CD14-positive monocyte (primary cell): Measurements from ENCODE around the gene GABBR1. TPM values are rescaled to one million over a fixed set of nuclear protein-coding genes. Genes with fewer than 3 reads are reported as not detected.

Experiments
- DNase-seq, 3 donors: peaks; one replicate each; pipeline ENCODE4 v3.0.0-alpha.2; 2011 to 2022
- H2AFZ ChIP-seq: 2 replicates; pipeline ENCODE4 v1.6.0; 2012; ENCODE audit warnings: mild to moderate bottlenecking, low read depth, low read length, inconsistent platforms; ENCODE audit not compliant: insufficient read depth, poor library complexity, severe bottlenecking
- H3K27ac ChIP-seq, 2 donors: 1 replicate in 1 of 2; 2 replicates in 1 of 2; pipeline ENCODE4 v1.5.1; 2012 to 2013; ENCODE audit warnings: low read length in 2 of 2, control low read depth in 1 of 2, inconsistent platforms in 1 of 2, low read depth in 1 of 2, mild to moderate bottlenecking in 1 of 2
- H3K27me3 ChIP-seq, 2 donors: one replicate each; pipeline versions ENCODE4 v1.6.0 to v1.6.1; 2011 to 2013; ENCODE audit warnings: low read length in 2 of 2; ENCODE audit not compliant: control insufficient read depth in 2 of 2, insufficient read depth in 2 of 2
- H3K36me3 ChIP-seq, 2 donors: replicated peaks in 1 of 2; 1 replicate in 1 of 2; 2 replicates in 1 of 2; pipeline versions ENCODE4 v1.5.1 to v1.6.1; 2012 to 2013; ENCODE audit warnings: low read length in 2 of 2, control low read depth in 1 of 2, inconsistent platforms in 1 of 2, mild to moderate bottlenecking in 1 of 2; ENCODE audit not compliant: insufficient read depth in 2 of 2, control insufficient read depth in 1 of 2
- H3K4me1 ChIP-seq, 2 donors: 1 replicate in 1 of 2; 2 replicates in 1 of 2; pipeline versions ENCODE4 v1.5.1 to v1.6.1; 2012 to 2013; ENCODE audit warnings: low read length in 2 of 2, control low read depth in 1 of 2, inconsistent platforms in 1 of 2, mild to moderate bottlenecking in 1 of 2, moderate library complexity in 1 of 2; ENCODE audit not compliant: insufficient read depth in 2 of 2, control insufficient read depth in 1 of 2
- H3K4me2 ChIP-seq: replicated peaks from 2 replicates; pipeline ENCODE3; 2012; ENCODE audit warnings: low read length, moderate library complexity, mild to moderate bottlenecking; ENCODE audit not compliant: poor library complexity, severe bottlenecking; ENCODE audit errors: extremely low read depth
- H3K4me3 ChIP-seq, 3 experiments: fragments of 200-600 bp in 1 of 3; sonication (generic) in 1 of 3; replicated peaks in 1 of 3; 1 replicate in 2 of 3; 2 replicates in 1 of 3; pipeline ENCODE4 v1.5.1; 2011 to 2013; ENCODE audit warnings: low read length in 3 of 3, mild to moderate bottlenecking in 3 of 3, control low read depth in 2 of 3, low read depth in 2 of 3, inconsistent platforms in 1 of 3, moderate library complexity in 1 of 3
- H3K79me2 ChIP-seq: 2 replicates; pipeline ENCODE4 v1.6.0; 2012; ENCODE audit warnings: mild to moderate bottlenecking, control low read depth, inconsistent platforms, low read length, moderate library complexity; ENCODE audit not compliant: insufficient read depth
- H3K9ac ChIP-seq: 2 replicates; pipeline ENCODE4 v1.6.0; 2017; ENCODE audit warnings: low read length, mild to moderate bottlenecking; ENCODE audit not compliant: insufficient read depth, poor library complexity, severe bottlenecking
- H3K9me3 ChIP-seq, 2 donors: replicated peaks in 1 of 2; 1 replicate in 1 of 2; 2 replicates in 1 of 2; pipeline versions ENCODE4 v1.5.1 to v1.6.1; 2012 to 2013; ENCODE audit warnings: low read length in 2 of 2, control low read depth in 1 of 2; ENCODE audit not compliant: control insufficient read depth in 1 of 2, insufficient read depth in 1 of 2
- H4K20me1 ChIP-seq: 2 replicates; pipeline ENCODE4 v1.6.0; 2012; ENCODE audit warnings: mild to moderate bottlenecking, low read length, control low read depth, moderate library complexity; ENCODE audit not compliant: insufficient read depth
- H3K27ac Mint-ChIP-seq, 7 donors: one replicate each; pipeline ENCODE4 v1.8.0; 2020; ENCODE audit warnings: mild to moderate bottlenecking in 7 of 7, mixed read lengths in 7 of 7, moderate library complexity in 6 of 7, inconsistent platforms in 2 of 7
- H3K27me3 Mint-ChIP-seq, 3 donors: one replicate each; pipeline ENCODE4 v1.8.0; 2021 to 2022; ENCODE audit warnings: low read depth in 3 of 3, mild to moderate bottlenecking in 3 of 3, mixed read lengths in 3 of 3, moderate library complexity in 3 of 3, inconsistent platforms in 1 of 3
- H3K36me3 Mint-ChIP-seq, 2 donors: one replicate each; pipeline ENCODE4 v1.8.0; 2020; ENCODE audit warnings: mixed read lengths in 2 of 2, inconsistent platforms in 1 of 2, mild to moderate bottlenecking in 1 of 2
- H3K4me1 Mint-ChIP-seq: one replicate; pipeline ENCODE4 v1.8.0; 2020; ENCODE audit warnings: mild to moderate bottlenecking, mixed read lengths
- H3K4me3 Mint-ChIP-seq, 2 donors: one replicate each; pipeline ENCODE4 v1.8.0; 2020; ENCODE audit warnings: mild to moderate bottlenecking in 2 of 2, mixed read lengths in 2 of 2, moderate library complexity in 1 of 2
- H3K9me3 Mint-ChIP-seq, 7 donors: one replicate each; pipeline ENCODE4 v1.8.0; 2020 to 2022; ENCODE audit warnings: mixed read lengths in 7 of 7, mild to moderate bottlenecking in 6 of 7, moderate library complexity in 6 of 7, inconsistent platforms in 2 of 7
- WGBS: methylation state at CpG from one replicate; pipeline ENCODE4 v1.1.5; 2013; ENCODE audit warnings: missing lambda C conversion rate; ENCODE audit not compliant: insufficient coverage; 5-methylcytosine and 5-hydroxymethylcytosine counted together
- intact Hi-C, 2 donors: fragments of 100-400 bp; cut with micrococcal nuclease; formaldehyde crosslinking; loops; one replicate each; pipeline versions ENCODE4 v1.15.0 to v1.15.1; 2023
- polyA plus RNA-seq, 3 donors: library from polyadenylated mRNA; depleted of rRNA in 1 of 3; unstranded in 2 of 3; stranded (reverse) in 1 of 3; fragments of 300-500 nt in 2 of 3; fragments of >200 nt in 1 of 3; fragmentation: Illumina TruSeq in 2 of 3; gene quantifications; 1 replicate in 2 of 3; 2 replicates in 1 of 3; pipeline ENCODE4 v1.2.3, GENCODE V29; 2012 to 2021
- TF ChIP-seq, protein P1 (sequence below): fragments of 200-600 bp; IDR thresholded peaks from one replicate; pipeline ENCODE4 v1.8.0; 2022; ENCODE audit warnings: antibody characterized with exemption, mild to moderate bottlenecking

Gene GABBR1
- polyA plus RNA-seq, 3 donors: 0.91 to 228 (median 1.8) TPM

DNA sequence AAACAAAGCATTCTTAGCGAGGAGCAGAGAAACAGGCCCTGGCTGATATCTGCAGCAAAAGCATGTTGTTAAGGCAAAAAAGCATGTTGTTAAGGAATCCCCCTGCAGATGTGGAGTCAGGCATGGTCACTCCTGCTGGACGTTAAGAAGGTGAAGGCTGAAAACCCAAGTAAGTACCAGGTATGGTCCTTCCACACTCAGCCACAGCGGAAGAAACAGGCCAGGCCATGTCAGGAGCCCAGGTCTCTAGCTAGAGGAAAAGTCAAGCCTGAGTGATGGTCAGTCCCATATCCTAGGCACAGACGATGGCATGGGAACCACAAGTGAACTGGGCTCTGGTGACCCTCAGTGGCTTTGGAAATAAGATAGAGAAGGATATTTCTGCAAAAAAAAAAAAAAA lies 112.8 kb downstream of the GABBR1 start:
- Histone ChIP-seq H3K36me3 (no peaks in the 10 kb centered on the region), H2AFZ (no peak overlapping the region), H3K9ac (no peak overlapping the region), H3K4me3 (no peak overlapping the region), H3K9me3 (peaks cover 0 to 7% of the 10 kb centered on the region in 2 donors), H3K27ac (no peak overlapping the region), H3K27me3 (no peaks in the 10 kb centered on the region), H3K4me1 (no peaks in the 10 kb centered on the region), H4K20me1 (no peaks in the 10 kb centered on the region), H3K4me2 (no peak overlapping the region), H3K79me2 (no peaks in the 10 kb centered on the region)
- Mint-ChIP-seq H3K4me3 (no peak overlapping the region), H3K27me3 (peaks cover 2 to 6% (median 6%) of the 10 kb centered on the region in 3 donors), H3K36me3 (no peaks in the 10 kb centered on the region), H3K4me1 (peaks cover 6% of the 10 kb centered on the region), H3K9me3 (peaks cover 5 to 11% (median 9%) of the 10 kb centered on the region in 7 donors), H3K27ac (no peak overlapping the region)
- DNase-seq: no peak
- TF ChIP-seq, protein P1, sequence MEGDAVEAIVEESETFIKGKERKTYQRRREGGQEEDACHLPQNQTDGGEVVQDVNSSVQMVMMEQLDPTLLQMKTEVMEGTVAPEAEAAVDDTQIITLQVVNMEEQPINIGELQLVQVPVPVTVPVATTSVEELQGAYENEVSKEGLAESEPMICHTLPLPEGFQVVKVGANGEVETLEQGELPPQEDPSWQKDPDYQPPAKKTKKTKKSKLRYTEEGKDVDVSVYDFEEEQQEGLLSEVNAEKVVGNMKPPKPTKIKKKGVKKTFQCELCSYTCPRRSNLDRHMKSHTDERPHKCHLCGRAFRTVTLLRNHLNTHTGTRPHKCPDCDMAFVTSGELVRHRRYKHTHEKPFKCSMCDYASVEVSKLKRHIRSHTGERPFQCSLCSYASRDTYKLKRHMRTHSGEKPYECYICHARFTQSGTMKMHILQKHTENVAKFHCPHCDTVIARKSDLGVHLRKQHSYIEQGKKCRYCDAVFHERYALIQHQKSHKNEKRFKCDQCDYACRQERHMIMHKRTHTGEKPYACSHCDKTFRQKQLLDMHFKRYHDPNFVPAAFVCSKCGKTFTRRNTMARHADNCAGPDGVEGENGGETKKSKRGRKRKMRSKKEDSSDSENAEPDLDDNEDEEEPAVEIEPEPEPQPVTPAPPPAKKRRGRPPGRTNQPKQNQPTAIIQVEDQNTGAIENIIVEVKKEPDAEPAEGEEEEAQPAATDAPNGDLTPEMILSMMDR: no peak
- no CpG with 5 or more reads among the region's 4 CpGs for WGBS
- intact Hi-C loops: no loop called here

DNA sequence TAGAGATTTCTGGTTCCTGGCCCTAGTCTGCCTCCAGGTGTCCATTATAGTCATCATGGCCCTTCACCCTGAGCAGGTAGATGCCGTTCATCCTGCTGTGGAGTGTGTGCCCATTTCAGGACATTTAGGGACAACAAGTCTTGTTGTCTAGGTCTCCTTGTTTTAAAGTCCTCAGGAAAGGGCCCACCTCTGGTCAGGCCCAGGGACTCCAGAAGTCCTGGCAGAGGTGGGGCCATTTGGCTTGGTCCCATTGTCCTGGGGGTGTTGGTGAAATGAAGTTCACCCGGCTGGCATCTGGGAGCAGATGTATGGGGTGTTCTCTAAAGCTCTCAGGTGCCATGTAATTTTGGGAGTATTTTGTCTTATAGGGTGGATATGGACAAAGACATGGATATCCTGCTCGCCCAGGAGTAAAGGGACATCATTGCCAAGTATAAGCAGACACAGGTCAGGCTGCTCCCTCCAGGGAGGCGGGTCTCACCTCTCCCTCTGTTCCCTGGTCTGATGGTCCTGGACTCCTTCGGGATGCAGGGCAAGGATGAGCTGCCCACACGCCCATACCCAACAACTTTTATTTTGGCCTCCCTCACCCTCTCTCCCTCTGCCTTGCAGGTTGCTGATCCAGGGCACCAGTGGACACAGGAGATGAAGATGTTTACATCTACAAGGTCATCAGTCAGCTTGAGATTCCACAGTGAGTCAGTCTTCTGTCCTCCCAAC lies 113.5 kb downstream of the GABBR1 start:
- H3K27ac Mint-ChIP-seq: no peak overlapping the region
- peaks cover 0 to 4% of the 10 kb centered on the region in 2 donors for H3K9me3 ChIP-seq
- WGBS: 100% methylated on average over 5 of the region's 6 CpGs

More for the DNA sequence above, 113.5 kb downstream of the GABBR1 start:
- no peak overlapping the region for H3K27ac ChIP-seq
- Mint-ChIP-seq H3K4me1 (peaks cover 6% of the 10 kb centered on the region), H3K4me3 (no peak overlapping the region), H3K9me3 (peaks cover 4 to 11% (median 9%) of the 10 kb centered on the region in 7 donors), H3K27me3 (peaks cover 2 to 7% (median 4%) of the 10 kb centered on the region in 3 donors), H3K36me3 (no peaks in the 10 kb centered on the region)
- no peaks in the 10 kb centered on the region for H3K4me1 ChIP-seq
- no peaks in the 10 kb centered on the region for H3K27me3 ChIP-seq
- H4K20me1 ChIP-seq: no peaks in the 10 kb centered on the region
- TF ChIP-seq, protein P1: no peak
- DNase-seq: no peak
- no peak overlapping the region for H3K4me2 ChIP-seq
- H3K9ac ChIP-seq: no peak overlapping the region
- intact Hi-C loops: no loop called here
- no peak overlapping the region for H2AFZ ChIP-seq
- no peak overlapping the region for H3K4me3 ChIP-seq
- no peaks in the 10 kb centered on the region for H3K79me2 ChIP-seq
- no peaks in the 10 kb centered on the region for H3K36me3 ChIP-seq
